Left forelimb (tissue), 1 donor: ENCODE results near the gene NSMF.
"Not testable (repeated sequence)": the region's sequence is repeated elsewhere in the genome, so short reads cannot be mapped to it uniquely, and the experiment has no call there.

Experiments used
- DNase-seq: peaks from one replicate; pipeline ENCODE4 v3.0.0-alpha.2; 2018; ENCODE audit warnings: low spot score

Gene NSMF

GRCh38 chr9:137412431-137412830 is 46.7 kb downstream of the NSMF start:
- no peak for DNase-seq

DNA sequence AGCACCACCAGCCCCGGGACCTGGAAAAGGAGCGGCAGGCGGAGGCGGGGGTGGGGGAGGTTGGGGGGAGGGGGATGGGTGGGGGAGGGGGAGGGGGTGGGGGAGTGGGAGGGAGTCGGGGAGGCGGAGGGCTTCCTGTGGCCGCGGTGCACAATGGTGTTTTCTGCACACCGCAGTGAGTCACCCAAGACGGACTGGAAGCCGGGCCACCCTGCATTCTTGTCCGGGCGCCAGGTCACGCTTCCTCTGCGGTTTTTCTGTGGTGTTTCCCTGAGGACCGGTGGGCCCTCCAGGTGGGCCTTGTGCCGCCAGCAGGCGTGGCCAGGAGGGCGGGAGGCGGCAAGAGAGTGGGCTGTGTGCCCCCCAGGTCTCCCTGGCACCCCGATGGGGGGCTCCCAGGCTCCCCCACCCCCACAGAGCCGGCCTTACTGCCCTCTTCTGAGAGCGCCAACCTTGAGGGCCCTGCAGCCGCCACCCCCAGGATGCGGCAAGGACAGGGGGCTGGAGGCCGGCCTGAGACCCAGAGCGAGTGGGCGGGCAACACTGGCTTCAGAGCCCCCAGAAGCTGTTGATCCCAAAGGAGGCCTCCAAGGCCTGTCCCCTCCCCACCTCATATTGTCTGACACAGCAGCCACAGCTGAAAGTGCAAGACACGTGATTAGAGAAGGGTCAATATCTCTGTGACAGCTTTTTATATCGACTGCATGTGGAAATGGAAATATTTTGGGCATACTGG is 47.3 kb downstream of the NSMF start:
- no peak for DNase-seq

GRCh38 chr9:137411260-137411644 is 47.9 kb downstream of the NSMF start:
- no peak for DNase-seq

GRCh38 chr9:137410891-137411249 is 48.3 kb downstream of the NSMF start:
- DNase-seq = no peak

GRCh38 chr9:137410236-137410890 is 48.8 kb downstream of the NSMF start:
- DNase-seq = not testable (repeated sequence)

DNA sequence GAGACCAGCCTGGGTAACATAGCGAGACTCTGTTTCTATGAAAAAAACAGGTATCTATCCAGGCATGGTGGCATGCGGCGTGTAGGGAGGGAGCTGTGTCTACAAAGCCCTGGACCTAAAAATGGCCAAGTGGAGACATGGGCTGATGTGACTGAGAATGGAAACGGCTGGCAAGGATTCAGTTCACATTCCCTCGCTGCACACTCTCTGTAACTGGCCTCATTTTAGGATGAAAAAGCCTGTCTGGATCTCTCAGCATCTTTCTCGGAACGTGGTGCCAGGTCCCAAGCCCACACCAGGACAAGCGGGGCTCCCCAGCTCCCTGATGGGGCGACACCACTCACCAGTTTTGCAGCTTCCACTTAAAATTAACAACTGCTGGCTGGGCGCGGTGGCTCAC is 49.6 kb downstream of the NSMF start:
- no peak for DNase-seq

- DNase-seq = no peak
Measured at GRCh38 chr9:137408651-137409405, 50.3 kb downstream of the NSMF start.

- DNase-seq = no peak
Measured at GRCh38 chr9:137407590-137408300, 51.4 kb downstream of the NSMF start.

DNA sequence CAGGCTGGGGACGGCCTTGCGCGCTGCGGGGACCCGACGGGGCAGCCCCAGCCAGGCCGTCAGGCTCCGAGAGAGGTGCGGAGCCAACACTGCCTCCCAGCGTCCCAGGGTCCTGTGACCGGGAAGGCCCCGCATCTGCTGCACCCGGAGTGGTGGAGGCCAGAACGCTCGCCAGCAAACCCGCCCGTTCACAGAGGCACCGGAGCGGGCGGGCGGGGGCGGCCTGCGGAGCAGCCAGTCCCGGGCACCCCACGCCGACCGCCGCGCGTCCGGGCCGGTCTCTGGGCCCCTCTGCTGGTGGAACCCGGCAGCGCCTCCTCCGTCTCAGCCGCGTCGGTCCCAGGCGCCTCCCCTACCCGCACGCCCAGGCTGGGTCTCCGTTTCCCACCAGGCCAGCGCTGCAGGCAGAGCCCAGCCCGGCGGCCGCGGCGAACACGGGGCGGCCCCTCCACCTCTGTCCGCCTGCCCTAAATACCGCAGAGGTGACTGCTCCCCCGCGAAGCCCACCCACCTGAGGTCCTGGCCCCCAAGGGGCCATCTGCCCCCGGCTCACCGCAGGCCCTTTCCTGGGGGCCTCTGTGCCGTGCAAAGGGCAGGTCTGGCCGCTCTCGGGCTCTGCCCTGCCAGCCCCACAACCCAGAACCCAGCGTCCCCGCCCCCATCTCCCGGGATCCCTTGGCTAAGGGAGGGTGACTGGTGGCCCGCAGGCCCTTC is 52.1 kb downstream of the NSMF start:
- peak; percentile 82 for DNase-seq

- DNase-seq = peak; percentile 63
Measured at GRCh38 chr9:137406085-137406760, 52.9 kb downstream of the NSMF start.

GRCh38 chr9:137405677-137406081 is 53.5 kb downstream of the NSMF start:
- no peak for DNase-seq

GRCh38 chr9:137404961-137405567 is 54.1 kb downstream of the NSMF start:
- DNase-seq = peak; percentile 62

DNA sequence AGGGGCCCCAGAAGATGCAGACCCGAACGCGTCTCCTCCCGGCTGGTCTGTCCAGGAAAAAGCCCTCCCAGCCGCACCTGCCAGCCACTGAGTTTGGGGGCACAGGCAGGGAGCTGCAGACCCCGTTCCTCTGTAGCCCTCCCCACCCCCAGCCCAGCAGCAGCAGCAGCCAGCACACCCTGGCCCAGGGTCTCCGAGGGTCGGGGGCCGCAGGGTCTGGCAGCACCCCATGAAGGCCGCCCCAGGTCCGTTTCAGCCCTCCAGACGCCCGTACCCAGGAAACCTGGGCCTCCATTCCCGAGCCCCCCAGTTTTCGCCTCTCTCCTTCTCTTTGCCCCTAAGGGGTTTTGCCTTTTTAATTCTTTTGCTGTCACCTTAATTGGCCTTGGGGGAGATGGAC is 55.9 kb downstream of the NSMF start:
- peak; percentile 60 for DNase-seq

DNA sequence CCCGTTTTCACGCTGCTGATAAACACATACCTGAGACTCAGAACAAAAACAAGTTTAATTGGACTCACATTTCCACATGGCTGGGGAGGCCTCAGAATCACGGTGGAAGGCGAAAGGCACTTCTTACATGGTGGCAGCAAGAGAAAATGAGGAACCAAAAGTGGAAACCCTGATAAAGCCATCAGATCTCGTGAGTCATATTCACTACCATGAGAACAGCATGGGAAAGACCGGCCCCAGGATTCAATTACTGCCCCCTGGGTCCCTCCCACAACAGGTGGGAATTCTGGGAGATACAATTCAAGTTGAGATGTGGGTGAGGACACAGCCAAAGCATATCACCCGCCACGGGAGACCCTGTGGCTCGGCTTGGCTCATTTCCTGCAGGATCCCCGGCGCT is 56.4 kb downstream of the NSMF start:
- no peak for DNase-seq

- peak; percentile 66 for DNase-seq
Measured at GRCh38 chr9:137398561-137399468, 60.3 kb downstream of the NSMF start.

DNA sequence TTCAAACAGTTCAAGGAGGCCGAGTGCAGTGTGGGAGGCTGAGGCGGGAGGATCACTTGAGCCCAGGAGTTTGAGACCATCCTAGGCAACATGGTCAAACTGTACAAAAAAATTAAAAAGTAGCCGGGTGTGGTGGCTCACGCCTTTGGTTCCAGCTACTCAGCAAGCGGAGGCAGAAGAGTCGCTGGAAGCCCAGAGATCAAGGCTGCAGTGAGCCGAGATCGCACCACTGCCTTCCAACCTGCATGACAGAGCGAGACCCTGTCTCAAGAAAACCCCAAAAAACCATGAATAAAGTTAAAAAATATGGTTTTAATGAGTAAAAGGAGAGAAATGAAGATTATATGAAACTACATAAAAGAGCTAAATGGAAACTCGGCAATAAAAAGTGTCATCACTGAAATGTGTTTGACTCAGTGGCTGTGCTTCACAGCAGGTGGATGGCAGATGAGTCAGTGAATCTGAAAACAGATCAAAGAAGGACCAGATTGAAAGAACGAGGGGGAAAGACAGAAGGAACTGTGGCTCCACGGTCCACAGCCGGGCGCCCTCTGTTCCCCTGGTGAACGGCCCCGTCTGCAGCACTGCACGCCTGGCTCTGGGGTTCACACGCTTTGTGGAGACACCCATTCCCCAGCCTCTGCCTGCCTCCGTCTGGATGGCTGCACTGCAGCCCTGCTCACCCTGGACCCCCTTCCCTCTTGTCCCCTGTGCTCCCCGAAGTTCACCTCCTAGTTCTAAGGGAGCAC is 61.3 kb downstream of the NSMF start:
- no peak for DNase-seq
